Prostate gland (tissue), 2 donors: ENCODE results near the gene LEPROT. TPM values are rescaled to one million over a fixed set of nuclear protein-coding genes. Genes with fewer than 3 reads are reported as not detected.

Experiments
- DNase-seq: peaks from one replicate; pipeline ENCODE4 v3.0.0-alpha.2; 2019; ENCODE audit warnings: low spot score
- H3K27ac ChIP-seq, 2 donors: fragments of 200-600 bp; sonication (generic); 2 replicates each; pipeline ENCODE4 v1.5.1; 2017 to 2019
- H3K27me3 ChIP-seq: fragments of 200-600 bp; sonication (generic); replicated peaks from 2 replicates; pipeline ENCODE4 v1.5.1; 2019; ENCODE audit not compliant: insufficient read depth
- H3K36me3 ChIP-seq, 2 donors: fragments of 200-600 bp; sonication (generic); 1 replicate in 1 of 2; 2 replicates in 1 of 2; pipeline versions ENCODE4 v1.5.1 to v1.8.1; 2017 to 2019
- H3K4me1 ChIP-seq: fragments of 200-600 bp; sonication (generic); replicated peaks from 2 replicates; pipeline ENCODE4 v1.5.1; 2019
- H3K4me3 ChIP-seq, 2 donors: fragments of 200-600 bp; sonication (generic); 2 replicates each; pipeline ENCODE4 v1.5.1; 2017 to 2019
- H3K9me3 ChIP-seq: fragments of 200-600 bp; sonication (generic); 2 replicates; pipeline ENCODE4 v1.5.1; 2017
- POLR2A ChIP-seq: fragments of 450-650 bp; IDR thresholded peaks from one replicate; pipeline ENCODE4 v1.6.1; 2016; ENCODE audit warnings: antibody characterized with exemption, mild to moderate bottlenecking
- POLR2AphosphoS5 ChIP-seq: sonication (generic); formaldehyde crosslinking; IDR thresholded peaks from one replicate; pipeline ENCODE4 v1.6.1; 2017; ENCODE audit warnings: antibody characterized with exemption
- WGBS: methylation state at CpG from one replicate; pipeline ENCODE4 v1.1.5; 2018; 5-methylcytosine and 5-hydroxymethylcytosine counted together
- intact Hi-C: fragments of 100-400 bp; cut with DNase I; formaldehyde crosslinking; loops from one replicate; pipeline ENCODE4 v1.14.2; 2022
- total RNA-seq, 2 donors: library from RNA; depleted of rRNA; stranded (reverse); fragments of >200 nt; gene quantifications; one replicate each; pipeline ENCODE4 v1.1.0, GENCODE V29; 2016
- TF ChIP-seq, protein P1 (sequence below), 4 experiments: fragments of 200-600 bp in 2 of 4; fragments of 450-650 bp in 2 of 4; sonication (generic) in 2 of 4; IDR thresholded peaks; 1 replicate in 3 of 4; 2 replicates in 1 of 4; pipeline ENCODE4 v1.5.1; 2016 to 2019; ENCODE audit warnings: antibody characterized with exemption in 4 of 4, mild to moderate bottlenecking in 2 of 4, moderate library complexity in 2 of 4

LEPROT gene
- total RNA-seq, 2 donors from 2014 or later, result 39.5 to 64.2 TPM

DNA sequence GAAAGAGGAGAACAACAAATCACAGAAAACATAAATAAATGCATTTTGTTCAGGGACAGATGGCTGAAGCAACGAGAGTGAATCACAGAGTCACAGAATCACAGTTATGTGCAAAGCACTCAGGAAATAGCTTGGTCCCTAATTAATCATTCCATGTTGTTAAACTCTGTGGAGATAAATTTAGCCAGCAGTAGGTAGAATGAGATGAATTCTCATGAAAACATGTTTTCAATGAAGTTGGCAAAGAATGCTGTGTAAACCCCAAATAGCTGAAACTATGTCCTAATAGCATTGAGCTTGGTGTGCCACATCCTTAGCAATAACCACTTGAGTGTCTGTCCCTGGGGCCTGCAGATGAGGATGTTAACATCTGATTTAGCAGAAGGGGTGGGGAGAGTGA is 20.4 kb downstream of the LEPROT start:
- Histone ChIP-seq H3K36me3 (no peaks in the 10 kb centered on the region), H3K4me1 (no peaks in the 10 kb centered on the region), H3K27me3 (no peaks in the 10 kb centered on the region), H3K4me3 (no peak overlapping the region), H3K9me3 (no peaks in the 10 kb centered on the region), H3K27ac (no peak overlapping the region)
- no peak for TF ChIP-seq POLR2A
- TF ChIP-seq, protein P1, sequence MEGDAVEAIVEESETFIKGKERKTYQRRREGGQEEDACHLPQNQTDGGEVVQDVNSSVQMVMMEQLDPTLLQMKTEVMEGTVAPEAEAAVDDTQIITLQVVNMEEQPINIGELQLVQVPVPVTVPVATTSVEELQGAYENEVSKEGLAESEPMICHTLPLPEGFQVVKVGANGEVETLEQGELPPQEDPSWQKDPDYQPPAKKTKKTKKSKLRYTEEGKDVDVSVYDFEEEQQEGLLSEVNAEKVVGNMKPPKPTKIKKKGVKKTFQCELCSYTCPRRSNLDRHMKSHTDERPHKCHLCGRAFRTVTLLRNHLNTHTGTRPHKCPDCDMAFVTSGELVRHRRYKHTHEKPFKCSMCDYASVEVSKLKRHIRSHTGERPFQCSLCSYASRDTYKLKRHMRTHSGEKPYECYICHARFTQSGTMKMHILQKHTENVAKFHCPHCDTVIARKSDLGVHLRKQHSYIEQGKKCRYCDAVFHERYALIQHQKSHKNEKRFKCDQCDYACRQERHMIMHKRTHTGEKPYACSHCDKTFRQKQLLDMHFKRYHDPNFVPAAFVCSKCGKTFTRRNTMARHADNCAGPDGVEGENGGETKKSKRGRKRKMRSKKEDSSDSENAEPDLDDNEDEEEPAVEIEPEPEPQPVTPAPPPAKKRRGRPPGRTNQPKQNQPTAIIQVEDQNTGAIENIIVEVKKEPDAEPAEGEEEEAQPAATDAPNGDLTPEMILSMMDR (IDR thresholded peaks at IDR 0.05), result no peak
- no peak for TF ChIP-seq POLR2AphosphoS5
- intact Hi-C loops, result no loop called here
- DNase-seq, result no peak
- 77% methylated on average over 1 of the region's 1 CpG for WGBS

GRCh38 chr1:65441464-65441863 is 21.0 kb downstream of the LEPROT start:
- Histone ChIP-seq H3K4me1 (no peaks in the 10 kb centered on the region), H3K27ac (no peak overlapping the region), H3K4me3 (no peak overlapping the region), H3K27me3 (no peaks in the 10 kb centered on the region), H3K9me3 (no peaks in the 10 kb centered on the region), H3K36me3 (no peaks in the 10 kb centered on the region)
- TF ChIP-seq, protein P1 (IDR thresholded peaks at IDR 0.05), result no peak
- TF ChIP-seq POLR2A, result no peak
- no peak for TF ChIP-seq POLR2AphosphoS5
- no peak for DNase-seq
- WGBS, result 39% methylated on average over 3 of the region's 3 CpGs
- intact Hi-C loops, result no loop called here

GRCh38 chr1:65442442-65442841 is 22.0 kb downstream of the LEPROT start:
- Histone ChIP-seq H3K9me3 (no peaks in the 10 kb centered on the region), H3K36me3 (no peaks in the 10 kb centered on the region), H3K4me1 (no peaks in the 10 kb centered on the region), H3K4me3 (no peak overlapping the region), H3K27me3 (no peaks in the 10 kb centered on the region), H3K27ac (no peak overlapping the region)
- intact Hi-C loops, result no loop called here
- no peak for DNase-seq
- TF ChIP-seq, protein P1 (IDR thresholded peaks at IDR 0.05), result no peak
- TF ChIP-seq POLR2A (no peak), POLR2AphosphoS5 (no peak)
- WGBS, result 39% methylated on average over 1 of the region's 1 CpG

- no peaks in the 10 kb centered on the region for H3K9me3 ChIP-seq
- H3K36me3 ChIP-seq, result no peaks in the 10 kb centered on the region
- no peaks in the 10 kb centered on the region for H3K27me3 ChIP-seq
- H3K27ac ChIP-seq, result no peak overlapping the region
- H3K4me1 ChIP-seq, result no peaks in the 10 kb centered on the region
- no peak for DNase-seq
- TF ChIP-seq, protein P1 (IDR thresholded peaks at IDR 0.05), result no peak
- no peak for TF ChIP-seq POLR2AphosphoS5
- no peak for TF ChIP-seq POLR2A
- 92% methylated on average over 2 of the region's 2 CpGs for WGBS
- intact Hi-C loops, result no loop called here
- H3K4me3 ChIP-seq, result no peak overlapping the region
Observed at GRCh38 chr1:65443647-65444046, 23.2 kb downstream of the LEPROT start.

- DNase-seq, result no peak
- H3K27ac ChIP-seq, result no peak overlapping the region
- H3K36me3 ChIP-seq, result no peaks in the 10 kb centered on the region
- no peaks in the 10 kb centered on the region for H3K4me1 ChIP-seq
- no peak for TF ChIP-seq POLR2AphosphoS5
- TF ChIP-seq, protein P1 (IDR thresholded peaks at IDR 0.05), result no peak
- no peak for TF ChIP-seq POLR2A
- H3K27me3 ChIP-seq, result no peaks in the 10 kb centered on the region
- H3K4me3 ChIP-seq, result no peak overlapping the region
- no peaks in the 10 kb centered on the region for H3K9me3 ChIP-seq
- 56% methylated on average over 5 of the region's 5 CpGs for WGBS
- intact Hi-C loops, result no loop called here
Observed at GRCh38 chr1:65444128-65444640, 23.7 kb downstream of the LEPROT start.
